ENCODE data around the gene CDC34.
A peak's percentile ranks its signal among the peaks of the same experiment; 100 is the strongest.

The CDC34 gene

GRCh38 chr19:485583-486236 lies 45.9 kb upstream of the CDC34 start:
- TF ChIP-seq CTCF (IDR thresholded peaks at IDR 0.05) = no peak
- Histone ChIP-seq H3K4me3 (ENCODE audit: low read depth in 1 of 2, low read length in 1 of 2) (no peak overlapping the region), H3K36me3 (no peaks in the 10 kb centered on the region), H3K27ac (no peak overlapping the region), H3K9me3 (no peaks in the 10 kb centered on the region), H3K27me3 (peaks cover 54% of the 10 kb centered on the region), H3K4me1 (ENCODE audit: control insufficient read depth in 1 of 2, insufficient read depth in 1 of 2, low read depth in 1 of 2, low read length in 1 of 2) (peaks cover 11 to 15% of the 10 kb centered on the region in 2 experiments)

DNA sequence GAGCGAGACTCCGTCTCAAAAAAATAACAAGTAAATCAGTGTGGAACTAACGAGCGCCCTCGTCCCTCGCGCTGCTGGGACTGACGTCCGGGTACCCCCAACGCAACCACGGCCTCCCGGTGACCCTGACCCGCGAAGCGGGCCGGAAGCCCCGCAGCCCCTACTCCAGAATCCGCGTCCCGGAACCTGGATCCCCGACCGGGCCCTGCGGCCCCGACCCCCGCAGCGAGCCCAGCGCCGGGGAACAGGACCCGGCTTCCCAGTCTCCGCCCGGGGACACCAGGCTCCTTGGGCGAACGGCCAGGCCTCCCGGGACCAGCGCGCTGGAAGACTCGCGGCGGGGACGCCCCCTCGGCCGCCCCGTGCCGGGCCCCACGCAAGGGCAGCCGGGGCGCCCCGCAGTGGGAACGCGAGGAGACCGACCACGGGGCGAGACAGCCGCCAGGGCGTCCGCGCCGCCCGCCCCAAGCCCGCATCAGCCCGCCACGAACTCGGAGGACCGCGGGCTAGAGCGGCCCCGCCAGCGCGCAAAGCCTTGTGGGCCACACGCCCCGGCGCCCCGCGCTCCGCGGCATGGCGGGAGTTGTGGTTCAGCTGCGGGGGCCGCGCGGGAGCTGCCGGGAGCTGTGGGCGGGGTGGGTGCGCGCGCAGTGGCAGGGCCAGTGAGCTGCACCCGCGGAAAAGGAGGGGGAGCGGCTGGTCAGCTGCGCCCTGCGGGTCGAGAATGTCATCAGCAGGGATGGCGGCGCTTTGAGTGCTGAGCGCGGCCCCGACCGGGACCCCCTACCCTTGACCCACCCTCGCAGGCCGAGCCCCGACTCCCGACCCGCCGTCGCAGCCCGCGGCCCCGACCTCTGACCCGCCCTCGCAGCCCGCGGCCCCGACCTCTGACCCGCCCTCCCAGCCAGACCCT lies 42.8 kb upstream of the CDC34 start:
- Histone ChIP-seq H3K9me3 (no peaks in the 10 kb centered on the region), H3K4me1 (ENCODE audit: control insufficient read depth in 1 of 2, insufficient read depth in 1 of 2, low read depth in 1 of 2, low read length in 1 of 2) (peaks cover 11 to 15% of the 10 kb centered on the region in 2 experiments), H3K27me3 (peaks cover 43% of the 10 kb centered on the region), H3K4me3 (ENCODE audit: low read depth in 1 of 2, low read length in 1 of 2) (peak overlapping the region; percentile 84 to 86), H3K36me3 (no peaks in the 10 kb centered on the region), H3K27ac (peak overlapping the region; percentile 83)
- peak; percentile 48 for TF ChIP-seq CTCF (IDR thresholded peaks at IDR 0.05)

DNA sequence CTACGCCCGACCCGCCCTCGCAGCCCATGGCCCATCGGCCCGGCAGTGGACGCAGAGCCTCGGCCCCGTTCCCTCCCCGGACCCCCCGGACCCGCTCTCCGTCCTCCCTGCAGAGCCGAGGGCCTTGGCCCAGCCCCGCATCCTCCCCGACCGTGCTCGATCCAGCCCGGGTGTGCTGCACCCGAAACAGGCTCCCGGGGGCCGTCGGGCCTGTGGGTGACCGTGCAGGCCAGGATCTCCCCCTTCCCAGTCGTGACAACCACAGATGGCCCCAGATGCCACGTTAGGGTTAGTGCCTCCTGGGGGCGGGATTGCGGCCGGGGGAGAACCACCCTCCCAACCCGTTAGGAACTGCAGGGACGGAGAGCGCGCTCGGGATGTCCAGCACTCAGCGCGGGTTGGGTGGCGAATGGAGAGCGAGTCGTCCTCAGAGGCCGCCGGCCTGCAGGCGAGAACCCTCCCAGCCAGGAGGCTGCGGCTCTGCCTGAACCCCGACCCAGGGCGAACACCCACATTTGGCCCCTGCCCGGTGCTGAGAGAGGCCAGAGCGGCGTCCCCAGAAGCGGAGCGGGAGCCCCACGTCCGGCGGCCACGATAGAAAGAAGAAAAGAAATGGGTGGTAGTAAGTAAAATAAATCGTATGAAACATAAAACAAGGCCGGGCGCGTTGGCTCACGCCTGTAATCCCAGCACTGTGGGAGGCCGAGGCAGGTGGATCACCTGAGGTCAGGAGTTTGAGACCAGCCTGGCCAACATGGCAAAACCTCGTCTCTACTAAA lies 42.0 kb upstream of the CDC34 start:
- Histone ChIP-seq H3K27ac (peak overlapping the region; percentile 83), H3K4me1 (ENCODE audit: control insufficient read depth in 1 of 2, insufficient read depth in 1 of 2, low read depth in 1 of 2, low read length in 1 of 2) (peaks cover 11 to 15% of the 10 kb centered on the region in 2 experiments), H3K36me3 (no peaks in the 10 kb centered on the region), H3K4me3 (ENCODE audit: low read depth in 1 of 2, low read length in 1 of 2) (peak overlapping the region; percentile 84 to 86), H3K27me3 (peaks cover 45% of the 10 kb centered on the region), H3K9me3 (no peaks in the 10 kb centered on the region)
- TF ChIP-seq CTCF (IDR thresholded peaks at IDR 0.05) = no peak

- H3K4me3 ChIP-seq (ENCODE audit: low read depth in 1 of 2, low read length in 1 of 2) = no peak overlapping the region
- H3K27ac ChIP-seq = peak overlapping the region; percentile 10
- no peak for TF ChIP-seq CTCF (IDR thresholded peaks at IDR 0.05)
- H3K9me3 ChIP-seq = no peaks in the 10 kb centered on the region
- no peaks in the 10 kb centered on the region for H3K36me3 ChIP-seq
- H3K27me3 ChIP-seq = peaks cover 45% of the 10 kb centered on the region
- peaks cover 17 to 29% of the 10 kb centered on the region in 2 experiments for H3K4me1 ChIP-seq (ENCODE audit: control insufficient read depth in 1 of 2, insufficient read depth in 1 of 2, low read depth in 1 of 2, low read length in 1 of 2)
Measured at GRCh38 chr19:491146-491741, 40.3 kb upstream of the CDC34 start.

DNA sequence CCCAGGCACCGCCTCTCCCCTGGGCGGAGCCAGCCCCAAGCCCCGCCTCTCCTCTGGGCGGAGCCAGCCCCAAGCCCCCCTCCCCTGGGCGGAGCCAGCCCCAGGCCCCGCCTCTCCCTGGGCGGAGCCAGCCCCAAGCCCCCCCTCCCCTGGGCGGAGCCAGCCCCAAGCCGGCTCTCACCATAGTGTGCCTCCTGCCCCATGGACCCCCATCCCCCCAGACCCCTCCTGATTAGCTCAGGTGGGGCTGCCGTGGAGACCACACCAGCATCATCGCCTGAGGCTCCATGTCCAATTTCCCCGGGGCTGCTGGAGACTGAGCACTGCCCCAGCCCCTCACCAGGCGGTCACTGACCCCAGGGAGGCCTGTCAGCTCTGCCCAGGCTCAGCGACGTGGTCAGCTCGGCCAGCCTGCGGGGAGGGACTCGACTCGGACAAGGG lies 39.4 kb upstream of the CDC34 start:
- Histone ChIP-seq H3K4me3 (ENCODE audit: low read depth in 1 of 2, low read length in 1 of 2) (no peak overlapping the region), H3K36me3 (no peaks in the 10 kb centered on the region), H3K9me3 (no peaks in the 10 kb centered on the region), H3K4me1 (ENCODE audit: control insufficient read depth in 1 of 2, insufficient read depth in 1 of 2, low read depth in 1 of 2, low read length in 1 of 2) (peaks cover 17 to 30% of the 10 kb centered on the region in 2 experiments), H3K27me3 (peaks cover 42% of the 10 kb centered on the region), H3K27ac (no peak overlapping the region)
- no peak for TF ChIP-seq CTCF (IDR thresholded peaks at IDR 0.05)
